NCI-H2196 treated with DMSO at 0.1 percent for 48 hours (cell line): ENCODE measurements around the gene PTPRF.
A peak's percentile ranks its signal among the peaks of the same experiment; 100 is the strongest.
"Not testable (repeated sequence)": the region's sequence is repeated elsewhere in the genome, so short reads cannot be mapped to it uniquely, and the experiment has no call there.

Experiments used
- DNase-seq: peaks from one replicate; lab custom pipeline; 2025; ENCODE audit not compliant: unreplicated experiment; lab: John Stamatoyannopoulos, UW

The PTPRF gene

DNA sequence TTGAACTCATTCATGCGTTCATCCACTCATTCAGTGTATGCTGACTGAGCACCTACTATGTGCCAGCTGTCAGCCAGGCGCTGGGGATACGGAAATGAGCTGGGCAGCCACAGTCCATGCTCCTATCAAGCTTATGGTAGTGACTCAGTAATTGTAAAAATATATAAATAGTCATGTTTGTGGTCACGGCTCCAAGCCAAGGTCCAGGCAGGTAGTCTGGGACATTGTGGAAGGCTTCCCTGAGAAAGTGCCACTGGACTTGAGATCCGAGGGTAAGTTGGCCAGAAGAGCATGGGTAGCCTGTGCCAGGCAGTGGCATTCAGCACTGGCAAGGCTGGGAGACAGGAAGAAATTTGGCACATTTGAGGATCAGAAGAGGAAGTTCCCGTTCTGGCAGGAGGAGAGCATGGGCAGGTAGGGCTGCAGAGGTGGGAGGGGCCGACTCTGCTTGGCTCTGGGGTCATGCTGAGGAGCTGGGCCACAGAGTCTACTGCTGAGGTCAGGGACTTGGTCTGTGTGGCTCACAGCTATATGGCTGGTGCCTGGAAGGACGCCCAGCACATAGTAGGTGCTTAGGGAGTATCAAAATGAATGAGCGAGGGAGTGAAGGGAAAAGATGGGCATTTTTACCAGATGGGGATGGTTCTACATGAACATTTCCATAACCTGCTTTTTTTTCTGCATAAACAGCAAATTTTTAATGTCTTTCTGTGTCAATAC lies 6.9 kb downstream of the PTPRF start:
- DNase-seq: no peak

DNA sequence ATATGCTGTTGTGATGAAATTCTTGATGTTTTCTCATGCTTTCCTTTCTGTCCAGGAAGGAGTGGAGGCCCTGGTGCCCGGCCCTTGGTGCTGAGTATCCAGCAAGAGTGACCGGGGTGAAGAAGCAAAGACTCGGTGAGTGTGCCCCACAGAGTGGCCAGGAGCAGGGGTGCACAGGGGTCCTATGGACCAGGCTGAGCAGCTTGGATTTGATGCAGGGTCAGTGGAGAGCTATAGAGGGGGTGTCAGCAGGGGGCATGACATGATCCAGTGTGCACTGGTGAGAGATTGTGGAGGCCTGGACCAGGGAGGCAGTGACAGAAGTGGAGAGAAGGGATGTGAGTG lies 7.4 kb downstream of the PTPRF start:
- DNase-seq: no peak

DNA sequence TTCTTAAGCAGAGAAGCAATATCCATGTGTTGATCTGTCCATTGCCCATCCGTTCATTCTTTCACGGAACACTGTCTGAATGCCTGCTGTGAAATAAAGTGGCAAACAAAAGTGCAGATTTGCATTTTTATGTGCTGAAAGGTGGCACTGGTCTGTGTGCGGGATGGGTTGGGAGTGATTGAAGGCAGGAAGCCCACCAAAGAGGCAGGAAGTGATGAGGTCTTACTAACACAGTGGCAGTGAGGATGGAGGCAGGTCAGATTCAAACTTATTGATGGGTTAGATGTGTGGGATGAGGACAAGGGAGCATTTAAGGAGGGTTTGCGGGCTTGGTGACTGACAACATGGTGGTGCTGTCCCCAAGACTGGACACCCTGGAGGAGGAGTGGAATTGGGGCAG lies 8.3 kb downstream of the PTPRF start:
- DNase-seq: no peak

DNA sequence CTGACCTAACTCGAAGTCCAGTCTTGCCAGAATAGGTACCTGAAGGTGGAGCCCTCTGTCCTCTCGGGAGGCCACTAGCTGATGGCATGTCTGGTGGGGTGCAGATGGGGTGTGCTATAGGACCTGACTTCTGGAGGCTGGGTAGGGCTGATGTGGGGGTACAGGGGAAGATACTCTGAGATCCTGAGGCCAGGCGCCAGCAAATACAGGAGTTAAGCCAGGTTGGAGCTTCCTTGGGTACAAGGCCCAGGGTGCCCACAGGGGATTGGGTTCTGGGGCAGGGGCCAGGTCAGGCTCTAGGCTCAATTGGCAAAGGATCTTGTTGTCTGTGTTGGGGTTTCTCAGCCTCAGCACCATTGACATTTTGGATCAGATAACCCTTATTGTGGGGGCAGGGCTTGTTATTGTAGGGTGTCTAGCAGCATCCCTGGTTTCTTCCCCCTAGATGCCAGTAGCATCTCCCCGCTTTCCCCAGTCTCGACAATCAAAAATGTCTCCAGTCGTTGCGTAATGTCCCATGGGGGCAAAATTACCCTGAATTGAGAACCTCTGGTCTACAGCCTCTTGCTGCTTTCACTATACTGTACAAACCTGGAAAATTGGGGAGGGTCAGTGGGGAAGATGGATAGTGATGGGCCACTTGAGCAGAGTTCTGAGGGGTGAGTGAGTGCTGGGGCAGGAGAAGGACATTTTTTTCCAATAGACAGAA lies 9.2 kb downstream of the PTPRF start:
- no peak for DNase-seq

DNA sequence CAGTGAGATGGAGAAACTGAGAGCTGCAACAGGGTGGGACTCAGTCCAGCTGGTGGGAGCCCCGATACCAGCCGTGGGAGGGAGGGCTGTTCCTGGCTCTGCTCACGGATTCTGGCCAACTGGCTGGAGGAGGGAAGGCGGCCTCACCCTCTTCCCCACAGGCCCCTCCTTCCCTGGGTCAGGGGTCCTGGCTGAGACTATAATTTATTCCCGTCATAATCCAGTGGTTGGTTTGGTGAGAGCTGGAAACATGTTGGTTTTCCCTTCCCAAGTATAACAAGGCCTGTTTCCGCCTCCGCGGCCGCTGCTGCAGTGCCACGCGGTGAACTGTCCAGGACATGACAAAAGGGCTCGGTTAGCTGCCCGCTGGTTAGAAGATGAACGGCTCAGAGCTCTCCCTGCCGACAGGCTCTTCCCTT lies 10.0 kb downstream of the PTPRF start:
- DNase-seq: no peak

DNA sequence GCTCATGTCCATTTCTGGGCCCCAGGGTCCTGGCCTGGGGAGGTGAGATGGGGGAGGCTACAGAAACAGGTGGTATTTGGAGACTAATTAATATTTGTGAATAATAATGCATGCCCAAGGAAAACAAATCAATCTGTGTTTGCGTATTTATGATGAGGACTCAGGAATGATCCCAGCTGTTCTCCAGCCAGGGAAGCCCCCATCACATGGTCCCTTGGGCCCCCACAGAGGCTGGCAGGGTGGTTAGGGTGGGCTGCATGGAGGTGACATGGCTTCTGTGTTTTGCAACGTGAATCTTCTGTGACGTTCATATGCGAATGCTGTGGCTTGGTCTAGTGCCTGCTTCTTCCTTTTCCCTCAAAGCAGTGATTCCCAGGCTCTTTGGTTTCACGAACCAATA lies 10.5 kb downstream of the PTPRF start:
- no peak for DNase-seq

DNA sequence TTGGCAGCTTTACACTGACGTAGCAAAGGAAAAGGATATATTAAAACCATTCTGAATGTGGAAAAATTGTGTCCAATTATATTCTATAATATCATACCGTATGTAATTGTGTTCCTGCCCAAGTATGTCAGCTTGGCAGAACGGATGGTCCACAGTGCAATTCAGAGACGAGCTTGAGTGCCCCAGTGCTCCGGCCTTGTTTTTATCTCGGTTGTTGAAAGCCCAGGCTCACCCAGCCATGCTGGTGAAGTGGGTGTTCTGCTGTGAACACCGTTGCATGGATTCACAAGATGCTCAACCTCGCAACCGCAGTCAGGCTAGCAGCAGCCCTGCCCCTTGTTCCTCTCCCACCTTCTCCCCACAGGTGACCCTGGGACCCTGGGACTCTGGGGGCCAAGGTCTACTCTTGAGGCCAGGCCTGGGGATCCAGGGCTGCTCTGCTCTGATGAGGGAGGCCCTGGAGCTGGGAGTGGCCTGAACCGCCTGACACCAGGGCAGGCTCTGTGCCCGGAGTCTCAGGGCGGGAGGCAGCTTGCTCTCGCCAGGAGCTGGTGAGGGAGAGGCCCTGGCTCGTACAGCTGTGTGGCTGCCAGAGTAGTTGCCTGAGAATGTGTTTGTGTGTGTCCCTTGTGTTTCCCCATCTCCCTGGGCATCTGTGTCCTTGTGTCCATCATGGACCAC lies 11.2 kb downstream of the PTPRF start:
- peak; percentile 22 for DNase-seq

DNA sequence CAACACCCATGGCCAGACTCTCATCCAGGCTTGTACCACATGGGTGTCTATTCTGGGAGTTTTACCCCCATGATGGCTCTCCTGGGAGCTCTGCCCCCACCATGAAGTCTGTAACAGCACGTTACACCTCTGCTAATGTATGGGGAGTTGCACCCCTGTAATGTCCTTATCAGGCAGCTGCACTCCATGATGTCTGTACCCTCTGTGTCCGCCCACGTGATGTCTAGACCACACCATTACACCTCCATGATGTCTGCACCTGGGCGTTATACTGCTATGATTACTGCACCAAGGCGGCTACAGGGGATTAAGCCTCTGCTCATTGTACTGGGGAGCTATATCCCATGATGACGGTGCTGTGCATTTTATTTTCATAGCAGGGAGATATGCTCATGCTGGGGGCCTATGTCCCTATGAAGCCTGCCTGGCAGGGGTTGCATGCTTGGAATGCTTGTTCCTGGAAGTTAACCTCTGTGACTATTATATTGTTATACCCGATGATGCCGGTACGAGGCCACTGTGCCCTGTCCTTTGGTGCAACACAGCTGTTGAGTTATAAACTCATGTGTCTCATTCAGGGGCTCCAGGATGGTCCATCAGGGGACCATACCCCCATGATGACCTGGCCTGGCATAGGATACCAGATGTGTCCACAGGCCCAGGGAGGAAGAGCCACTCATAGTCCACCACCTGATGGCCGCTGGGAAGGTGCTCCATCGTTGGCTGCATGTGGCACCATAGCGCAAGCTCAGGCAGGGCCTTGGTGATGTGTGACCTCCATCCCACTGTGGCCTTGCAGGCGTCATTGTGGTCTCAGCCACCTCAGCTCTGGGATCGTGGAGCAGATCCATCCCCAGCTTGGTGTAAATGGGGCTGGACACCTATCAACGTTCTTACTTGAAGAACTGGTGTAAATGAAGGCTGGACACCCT lies 12.1 kb downstream of the PTPRF start:
- no peak for DNase-seq

DNA sequence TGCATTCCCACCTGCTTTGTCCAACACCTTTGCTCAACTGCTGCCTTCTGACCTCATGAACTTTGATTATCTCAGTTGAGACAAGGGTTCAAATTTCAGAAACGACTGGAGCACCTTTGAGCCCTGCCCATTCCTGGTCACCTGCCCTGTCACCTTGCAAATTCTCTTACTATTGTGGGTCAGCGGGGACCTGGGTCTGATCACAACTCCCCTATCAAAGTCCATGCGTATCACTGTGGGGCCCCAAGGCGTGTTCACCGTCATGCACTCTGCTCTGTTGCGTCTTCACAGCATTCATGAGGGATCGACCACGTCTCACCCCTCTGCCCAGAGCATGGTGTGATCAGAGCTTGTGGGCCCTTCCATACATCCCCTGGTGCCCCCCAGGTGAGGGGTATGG lies 12.9 kb downstream of the PTPRF start:
- no peak for DNase-seq

DNA sequence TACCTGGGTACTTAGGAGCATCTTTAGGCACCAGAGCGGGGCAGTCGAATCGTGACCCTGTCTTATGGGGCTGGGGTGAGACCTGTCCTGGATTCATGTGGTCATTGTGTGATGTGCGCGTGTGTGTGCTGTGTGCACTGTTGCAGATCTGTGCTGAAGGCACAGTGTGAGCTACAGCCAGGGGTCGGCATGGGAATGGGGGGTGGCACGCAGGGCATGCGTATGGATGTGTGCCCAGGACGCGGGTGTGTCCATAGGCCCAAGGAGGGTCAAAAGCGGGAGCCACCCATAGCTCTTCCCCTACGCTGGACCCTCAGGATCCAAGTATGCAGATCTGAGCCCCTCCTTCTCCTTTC lies 14.6 kb downstream of the PTPRF start:
- DNase-seq: no peak

DNA sequence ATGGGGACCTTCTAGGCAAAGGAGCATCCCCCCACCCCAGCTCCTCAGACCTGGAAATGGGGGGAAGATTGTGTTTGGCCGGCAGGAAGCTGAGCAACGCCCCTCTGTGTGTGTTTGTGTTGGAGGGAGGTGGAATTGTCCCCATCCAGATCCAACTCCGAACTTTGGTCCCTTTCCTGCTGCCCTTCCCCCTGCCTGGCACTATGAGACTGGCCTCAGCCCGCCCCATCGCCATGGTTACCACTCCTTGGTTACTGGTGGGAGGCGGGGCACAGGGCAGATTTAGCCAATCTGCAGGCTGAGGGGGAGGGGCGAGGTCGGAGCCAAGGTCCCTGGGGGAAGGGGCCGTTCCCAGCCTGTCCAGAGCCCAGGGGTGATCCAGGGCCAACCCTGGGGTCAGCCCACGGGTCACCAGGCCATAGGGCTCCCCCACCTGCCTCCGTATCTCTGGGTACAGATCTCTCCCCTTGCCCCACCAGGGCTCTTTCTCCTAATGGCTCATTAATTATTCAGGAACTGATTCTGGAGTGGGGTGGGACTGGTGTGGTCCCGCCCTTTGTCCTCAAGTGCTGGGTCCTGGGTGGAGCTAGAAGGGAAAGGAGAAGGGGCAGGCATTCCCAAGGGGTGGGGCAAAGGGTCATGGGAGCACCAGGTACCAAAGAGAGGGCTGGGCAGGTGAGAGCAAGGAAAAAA lies 15.2 kb downstream of the PTPRF start:
- peak; percentile 91 for DNase-seq

DNA sequence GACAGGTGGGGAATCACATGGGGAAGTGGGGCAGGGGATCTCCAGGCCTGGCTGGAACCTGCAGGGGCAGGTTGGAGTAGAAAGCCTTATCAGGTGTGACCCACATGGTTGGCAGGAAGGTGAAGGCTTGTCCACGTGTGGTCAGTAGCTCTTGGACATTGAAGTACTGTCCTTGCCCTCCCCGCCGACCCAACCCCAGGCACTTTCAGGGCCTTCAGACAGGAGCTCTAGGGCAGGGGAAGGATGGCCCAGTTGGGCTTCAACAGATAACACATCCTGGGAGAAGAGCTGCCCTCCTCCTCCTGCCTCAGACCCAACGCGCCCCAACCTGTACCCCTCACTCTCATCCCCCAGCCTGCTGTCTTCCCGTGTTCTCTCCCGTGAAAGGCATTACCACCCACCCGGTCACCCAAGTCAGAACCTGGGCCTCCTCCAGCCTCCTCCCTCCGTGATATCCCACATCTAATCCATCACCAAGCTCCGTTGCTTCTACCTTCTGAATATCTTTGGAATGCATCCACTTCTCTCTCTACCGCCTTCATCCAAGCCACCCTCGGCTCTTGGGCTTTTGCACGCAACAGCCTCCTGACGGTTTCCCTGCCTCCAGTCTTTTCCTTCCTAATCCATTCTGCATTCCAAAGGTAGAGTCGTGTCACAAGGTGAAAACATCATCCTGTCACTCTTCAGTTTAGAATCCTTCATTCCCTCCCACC lies 15.9 kb downstream of the PTPRF start:
- DNase-seq: no peak

DNA sequence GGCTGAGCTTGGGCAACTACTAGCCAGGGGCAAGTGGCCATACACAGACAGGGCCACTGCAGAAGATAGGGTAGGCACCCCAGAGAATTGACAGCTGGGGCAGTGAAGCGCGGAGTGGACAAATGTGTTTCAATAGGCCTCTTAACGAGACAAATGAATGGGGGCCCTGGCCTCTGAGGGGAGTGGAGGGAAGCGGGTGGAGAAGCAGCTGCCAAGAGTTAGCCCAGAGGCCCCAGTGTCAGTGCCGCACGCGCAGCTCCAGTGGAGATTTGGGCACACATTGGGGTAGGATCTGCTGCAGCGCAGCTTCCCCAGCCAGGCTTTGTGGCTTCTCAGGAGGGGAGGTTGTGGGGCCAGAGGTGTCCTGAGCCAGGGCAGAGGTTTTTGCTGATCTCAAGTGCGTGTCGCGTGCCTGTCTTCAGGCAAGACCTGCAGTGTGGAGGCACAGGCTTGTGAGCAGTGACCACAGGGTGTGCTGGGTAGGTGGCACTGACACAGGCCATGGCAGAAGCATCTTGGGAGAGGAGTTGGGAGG lies 16.9 kb downstream of the PTPRF start:
- DNase-seq: no peak

DNA sequence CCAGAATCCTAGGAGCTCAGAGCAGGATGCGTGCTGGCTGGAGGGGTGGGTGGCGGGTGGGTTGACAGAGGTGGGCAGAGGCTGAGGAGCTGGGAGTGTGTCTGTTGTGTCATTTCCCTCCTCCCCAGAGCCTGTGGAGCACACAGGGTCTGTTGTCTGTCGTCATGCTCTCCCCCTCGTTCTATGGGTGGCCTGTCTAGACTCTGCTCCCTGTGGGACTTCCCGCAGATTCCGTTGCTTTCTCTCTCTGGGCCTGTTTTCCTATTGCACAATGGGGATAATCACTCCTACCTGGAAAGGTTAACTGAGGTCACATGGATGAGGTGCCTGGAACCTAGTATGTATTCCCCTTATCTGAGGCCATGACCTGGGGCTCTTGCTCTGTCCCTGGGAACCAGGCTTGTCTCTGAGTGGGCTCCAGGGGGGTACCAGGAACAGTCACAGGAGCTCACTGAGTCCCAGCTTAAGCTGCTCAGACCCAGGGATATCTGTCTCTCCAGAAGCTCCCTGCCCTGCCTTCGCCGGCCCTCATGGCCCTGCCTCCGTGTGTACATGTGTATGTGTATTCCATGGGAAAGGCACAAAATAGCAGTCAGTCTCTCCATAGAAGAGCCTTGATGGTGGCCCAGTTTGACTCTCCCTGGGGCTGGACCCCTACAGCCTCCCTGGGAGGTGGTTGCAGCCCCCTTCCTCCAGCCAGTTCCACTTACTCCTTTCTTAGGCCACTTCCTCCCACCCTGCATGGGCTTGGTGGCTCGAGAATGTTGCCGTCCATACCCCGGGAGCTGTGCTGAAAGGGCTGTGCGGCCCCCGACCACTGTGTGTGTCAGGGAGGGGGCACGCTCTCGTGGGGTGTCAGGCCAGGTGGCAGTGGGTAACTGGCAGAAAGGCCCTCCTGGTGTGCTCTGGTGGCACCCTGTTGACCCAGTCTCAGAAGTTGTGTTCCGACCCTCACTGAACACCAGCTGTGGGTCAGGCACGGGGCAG lies 17.9 kb downstream of the PTPRF start:
- no peak for DNase-seq

DNA sequence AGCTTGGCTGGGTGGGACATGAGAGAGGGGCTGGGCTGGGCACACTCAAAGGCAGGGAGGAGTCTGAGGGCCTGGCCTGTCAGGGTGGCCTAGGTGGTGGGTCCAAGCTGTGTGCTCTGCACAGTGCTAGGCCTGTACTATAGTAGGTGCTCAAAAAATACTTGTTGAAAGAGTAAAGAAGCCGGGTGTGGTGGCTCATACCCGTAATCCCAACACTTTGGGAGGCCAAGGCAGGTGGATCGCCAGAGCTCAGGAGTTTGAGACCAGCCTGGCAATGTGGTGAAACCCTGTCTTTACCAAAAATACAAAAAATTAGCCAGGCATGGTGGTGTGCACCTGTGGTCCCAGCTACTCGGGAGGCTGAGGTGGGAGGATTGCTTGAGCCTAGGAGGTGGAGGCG lies 18.7 kb downstream of the PTPRF start:
- not testable (repeated sequence) for DNase-seq

DNA sequence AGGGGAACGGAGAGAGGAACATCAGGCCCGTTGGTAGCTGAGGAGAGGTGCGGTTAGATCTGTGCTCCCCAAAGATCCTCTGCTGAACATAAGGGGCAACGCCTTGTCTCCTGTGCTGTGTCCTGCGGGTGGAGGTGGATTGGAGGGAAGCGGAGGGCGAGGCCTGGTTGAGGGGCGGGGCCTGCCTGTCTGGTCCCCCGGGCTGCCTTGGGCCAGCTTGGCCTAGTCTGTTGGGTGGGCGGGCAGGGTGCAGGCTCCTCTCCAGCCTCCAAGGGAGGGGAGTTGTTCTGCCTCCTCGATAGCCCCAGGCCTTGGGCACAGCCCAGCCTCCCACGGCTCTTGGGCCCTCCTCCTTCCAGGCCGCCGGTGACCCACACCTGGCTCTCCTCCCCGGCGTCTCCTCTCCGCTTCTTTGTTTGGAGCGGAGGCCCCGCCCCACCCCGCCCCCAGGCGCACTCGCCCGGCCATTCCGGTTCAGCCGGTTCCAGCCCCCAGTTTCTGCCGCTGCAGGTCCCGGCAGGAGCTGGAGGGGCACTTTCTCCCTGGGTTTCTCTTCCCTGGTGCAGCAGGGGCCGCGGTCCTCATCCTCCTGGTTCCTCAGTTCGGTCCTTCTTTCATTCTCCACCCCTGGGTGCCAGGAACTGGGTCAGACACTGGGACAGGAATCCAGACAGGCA lies 19.4 kb downstream of the PTPRF start:
- DNase-seq: peak; percentile 91

DNA sequence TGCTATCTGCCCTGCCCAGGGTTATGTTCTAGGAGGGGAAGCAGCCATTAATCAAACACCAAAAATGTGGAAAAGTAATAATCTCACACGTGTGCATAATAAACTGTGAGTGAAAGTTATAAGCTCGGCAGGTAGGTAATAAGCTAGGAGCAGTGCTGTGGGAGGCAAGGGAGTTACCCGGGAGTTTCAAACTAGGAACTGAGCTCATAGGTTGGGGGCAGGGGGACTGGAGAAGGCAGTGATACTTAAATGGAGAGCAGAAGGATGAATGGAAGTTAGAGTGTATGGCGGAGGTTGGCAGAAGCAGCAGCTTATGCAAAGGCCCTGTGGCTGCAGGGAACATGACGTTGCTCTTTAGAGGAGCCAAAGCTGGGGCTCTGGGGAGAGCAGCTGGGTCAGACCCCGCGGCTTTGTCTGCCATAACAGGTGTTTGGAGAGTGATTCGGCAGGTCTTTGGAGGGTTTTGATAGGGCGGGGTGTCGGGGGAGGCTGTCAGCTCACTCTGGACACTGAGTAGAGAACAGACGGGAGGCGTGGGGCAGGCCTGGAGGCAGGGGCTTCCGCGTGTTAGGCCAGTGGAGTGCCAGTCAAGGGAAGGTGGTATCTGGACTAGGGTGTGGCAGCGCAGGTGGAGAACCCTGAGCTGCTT lies 20.0 kb downstream of the PTPRF start:
- no peak for DNase-seq
